Measurements from ENCODE around the gene CTNNBL1. TPM values are rescaled to one million over a fixed set of nuclear protein-coding genes. Genes with fewer than 3 reads are reported as not detected.
A peak's percentile ranks its signal among the peaks of the same experiment; 100 is the strongest.
"Not testable (repeated sequence)": the region's sequence is repeated elsewhere in the genome, so short reads cannot be mapped to it uniquely, and the experiment has no call there.

The CTNNBL1 gene, protein sequence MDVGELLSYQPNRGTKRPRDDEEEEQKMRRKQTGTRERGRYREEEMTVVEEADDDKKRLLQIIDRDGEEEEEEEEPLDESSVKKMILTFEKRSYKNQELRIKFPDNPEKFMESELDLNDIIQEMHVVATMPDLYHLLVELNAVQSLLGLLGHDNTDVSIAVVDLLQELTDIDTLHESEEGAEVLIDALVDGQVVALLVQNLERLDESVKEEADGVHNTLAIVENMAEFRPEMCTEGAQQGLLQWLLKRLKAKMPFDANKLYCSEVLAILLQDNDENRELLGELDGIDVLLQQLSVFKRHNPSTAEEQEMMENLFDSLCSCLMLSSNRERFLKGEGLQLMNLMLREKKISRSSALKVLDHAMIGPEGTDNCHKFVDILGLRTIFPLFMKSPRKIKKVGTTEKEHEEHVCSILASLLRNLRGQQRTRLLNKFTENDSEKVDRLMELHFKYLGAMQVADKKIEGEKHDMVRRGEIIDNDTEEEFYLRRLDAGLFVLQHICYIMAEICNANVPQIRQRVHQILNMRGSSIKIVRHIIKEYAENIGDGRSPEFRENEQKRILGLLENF
- 26.2 TPM for total RNA-seq (ENCODE audit: insufficient read depth, low replicate concordance)

DNA sequence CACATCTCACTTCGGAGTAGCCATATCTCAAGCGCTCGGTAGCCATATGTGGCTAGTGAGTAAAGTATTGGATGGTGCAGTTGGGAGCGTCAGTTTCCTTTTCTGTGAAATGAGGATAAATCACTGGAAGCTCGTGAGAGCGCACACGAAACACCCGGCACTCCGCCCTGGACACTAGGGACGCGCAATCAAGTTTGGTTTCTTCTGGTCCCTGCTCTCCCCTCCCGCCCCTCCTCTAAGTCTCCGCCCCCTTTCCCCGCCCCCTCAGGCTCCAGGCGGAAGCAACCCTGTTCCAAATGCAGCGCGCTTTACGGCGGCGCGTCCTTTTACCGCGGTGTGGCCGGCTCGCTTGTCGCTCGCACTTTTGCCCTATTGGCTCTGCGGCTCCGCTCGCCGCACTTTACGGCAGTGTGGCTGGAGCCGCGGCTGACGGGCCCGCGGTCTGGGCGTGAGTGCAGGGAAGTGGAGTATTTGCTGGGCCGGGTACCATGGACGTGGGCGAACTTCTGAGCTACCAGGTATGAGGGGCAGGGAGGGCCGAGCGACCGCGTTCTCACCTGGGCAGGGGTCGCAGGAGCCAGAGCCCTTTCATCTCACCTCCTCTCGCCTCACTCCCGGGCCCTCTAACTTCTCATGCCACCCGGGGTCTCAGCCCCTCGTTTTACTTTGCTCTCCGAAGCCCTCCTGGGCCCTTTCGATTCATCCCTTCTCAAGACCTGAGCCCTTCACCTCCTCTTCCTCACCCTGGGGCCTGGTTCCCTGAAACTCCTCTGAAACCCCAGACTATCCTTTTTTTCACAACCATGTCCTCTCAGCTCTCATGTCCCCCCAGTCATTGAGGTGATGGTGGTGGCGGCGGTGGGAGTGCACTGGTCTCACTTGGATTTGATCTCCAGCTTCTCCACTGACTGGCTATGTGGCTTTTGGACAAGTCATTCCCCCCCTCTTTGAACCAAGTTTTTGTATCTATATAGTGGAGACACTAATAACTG lies at the start of gene CTNNBL1:
CTNNBL1 (plus strand) TSS at position 396 of the 992 bp plus-strand sequence; CDS start at position 489, 93 bp downstream.
- peak; percentile 99 for DNase-seq (ENCODE audit: low spot score)

GRCh38 chr20:37644605-37645004 lies 49.2 kb upstream of the CTNNBL1 start:
- DNase-seq (ENCODE audit: low spot score): no peak

DNA sequence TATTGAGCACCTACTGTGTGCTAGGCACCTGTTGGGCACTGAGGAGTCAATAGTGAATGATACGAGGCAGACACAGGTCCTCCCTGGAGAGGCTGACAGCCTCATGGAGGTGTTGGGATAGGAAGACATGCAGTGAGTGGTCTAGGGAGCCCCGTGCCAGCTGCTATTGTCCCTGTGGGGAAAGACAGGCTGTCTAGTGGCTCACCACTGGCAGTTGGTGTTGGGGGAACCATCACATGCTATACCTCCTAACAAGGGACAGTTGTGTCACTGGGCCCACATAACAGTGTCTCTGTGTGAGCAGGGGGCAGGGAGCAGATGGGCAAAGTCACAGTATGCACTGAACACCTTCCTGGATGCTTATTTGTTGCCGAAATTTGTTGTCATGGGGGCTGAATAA lies 45.9 kb upstream of the CTNNBL1 start:
- no peak for DNase-seq (ENCODE audit: low spot score)

GRCh38 chr20:37649017-37649416 lies 44.8 kb upstream of the CTNNBL1 start:
- DNase-seq (ENCODE audit: low spot score): no peak

GRCh38 chr20:37649676-37650370 lies 44.0 kb upstream of the CTNNBL1 start:
- DNase-seq (ENCODE audit: low spot score): no peak

- no peak for DNase-seq (ENCODE audit: low spot score)
Measured at GRCh38 chr20:37650661-37651060, 43.2 kb upstream of the CTNNBL1 start.

GRCh38 chr20:37651932-37652331 lies 41.9 kb upstream of the CTNNBL1 start:
- DNase-seq (ENCODE audit: low spot score): no peak

GRCh38 chr20:37656945-37657344 lies 36.9 kb upstream of the CTNNBL1 start:
- DNase-seq (ENCODE audit: low spot score): no peak

GRCh38 chr20:37657924-37658804 lies 35.7 kb upstream of the CTNNBL1 start:
- no peak for DNase-seq (ENCODE audit: low spot score)

DNA sequence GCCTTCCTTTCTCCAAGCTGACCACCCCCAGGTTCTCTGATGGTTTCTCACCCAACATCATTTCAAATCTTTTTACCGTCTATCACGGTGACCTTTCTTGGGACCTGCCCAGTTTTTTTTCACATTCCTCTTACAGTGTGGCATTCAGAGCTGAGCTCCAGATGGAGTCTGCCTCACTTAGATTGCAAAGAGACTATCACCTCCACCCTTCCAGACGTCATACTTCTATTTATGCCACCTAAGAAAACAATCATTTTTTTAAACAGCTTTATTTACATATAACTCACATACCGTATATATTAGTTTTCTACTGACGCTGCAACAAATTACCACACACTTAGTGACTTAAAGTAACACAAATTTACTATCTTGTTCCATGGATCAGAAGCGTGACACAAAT lies 32.3 kb upstream of the CTNNBL1 start:
- no peak for DNase-seq (ENCODE audit: low spot score)

DNA sequence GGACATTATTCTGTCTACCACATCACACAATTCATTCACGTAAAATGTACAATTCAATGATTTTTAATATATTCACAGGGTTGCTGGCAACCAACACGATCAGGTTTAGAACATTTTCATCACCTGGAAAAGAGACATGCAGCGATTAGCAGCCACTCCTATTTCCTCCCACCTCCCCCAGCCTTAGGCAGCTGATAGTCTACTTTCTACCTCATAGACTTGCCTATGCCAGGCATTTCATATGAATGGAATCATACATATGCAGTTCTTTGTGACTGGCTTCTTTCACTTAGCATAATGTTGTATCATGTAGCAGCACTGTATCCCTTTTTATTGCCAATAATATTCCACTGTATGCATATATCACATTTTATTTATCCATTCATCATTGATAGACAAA lies 31.5 kb upstream of the CTNNBL1 start:
- DNase-seq (ENCODE audit: low spot score): no peak

GRCh38 chr20:37664595-37664994 lies 29.2 kb upstream of the CTNNBL1 start:
- DNase-seq (ENCODE audit: low spot score): not testable (repeated sequence)

GRCh38 chr20:37668166-37668565 lies 25.7 kb upstream of the CTNNBL1 start:
- DNase-seq (ENCODE audit: low spot score): no peak

DNA sequence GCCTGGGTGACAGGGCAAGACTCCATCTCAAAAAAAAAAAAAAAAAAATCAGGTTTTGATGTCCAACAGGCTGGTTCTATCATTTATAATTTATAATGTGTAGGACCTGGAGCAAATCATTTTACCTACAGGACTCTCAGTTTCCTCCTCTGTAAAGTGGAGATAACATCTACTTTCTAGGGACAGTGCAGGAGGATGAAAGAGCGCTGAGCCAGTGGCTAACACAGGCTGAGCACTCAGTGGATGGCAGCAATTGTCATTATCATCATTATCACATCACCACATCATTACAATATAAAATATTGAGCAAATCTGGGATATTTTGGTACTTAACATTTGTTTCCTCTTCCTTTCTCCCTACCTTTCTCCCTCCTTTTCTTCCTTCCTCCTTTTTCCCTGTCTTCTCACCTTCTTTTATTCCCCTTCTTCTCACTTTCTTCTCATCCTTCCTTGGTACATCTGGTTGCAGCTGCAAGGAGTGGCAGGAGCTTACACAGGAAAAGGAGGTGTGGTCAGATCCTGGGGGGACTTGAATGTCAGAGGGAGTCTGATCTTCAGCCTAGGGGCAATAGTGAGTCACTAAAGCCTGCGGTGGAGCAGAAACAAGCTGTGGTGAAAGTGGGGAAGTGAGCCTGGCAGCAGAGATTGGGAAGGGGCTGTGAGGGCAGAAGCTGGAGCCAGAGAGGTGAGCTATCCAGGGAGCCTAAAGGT lies 24.6 kb upstream of the CTNNBL1 start:
- DNase-seq (ENCODE audit: low spot score): no peak

DNA sequence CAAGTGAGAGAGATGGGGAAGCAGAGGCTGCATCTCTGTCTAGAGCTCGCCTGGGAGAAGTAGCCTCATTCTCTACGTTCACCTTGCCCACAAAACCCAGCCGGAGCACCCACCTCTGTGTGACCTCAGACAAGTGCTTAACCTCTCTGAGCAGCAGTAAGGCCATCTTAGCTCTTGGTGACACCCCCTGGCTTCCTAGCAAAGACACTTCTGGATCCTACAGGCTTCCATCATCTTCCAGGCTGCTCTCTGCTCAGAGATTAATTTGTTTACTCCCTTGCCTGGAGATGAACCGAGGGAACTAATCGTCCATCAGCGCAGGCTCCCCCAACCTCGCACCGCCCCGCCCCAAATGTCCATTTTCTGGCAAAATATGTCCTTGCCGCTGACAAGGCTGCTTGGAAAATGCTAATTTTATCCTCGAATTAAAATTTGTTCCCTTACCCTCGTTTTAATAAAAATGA lies 24.0 kb upstream of the CTNNBL1 start:
- DNase-seq (ENCODE audit: low spot score): no peak

GRCh38 chr20:37670351-37670791 lies 23.5 kb upstream of the CTNNBL1 start:
- no peak for DNase-seq (ENCODE audit: low spot score)

GRCh38 chr20:37672143-37672542 lies 21.7 kb upstream of the CTNNBL1 start:
- no peak for DNase-seq (ENCODE audit: low spot score)

DNA sequence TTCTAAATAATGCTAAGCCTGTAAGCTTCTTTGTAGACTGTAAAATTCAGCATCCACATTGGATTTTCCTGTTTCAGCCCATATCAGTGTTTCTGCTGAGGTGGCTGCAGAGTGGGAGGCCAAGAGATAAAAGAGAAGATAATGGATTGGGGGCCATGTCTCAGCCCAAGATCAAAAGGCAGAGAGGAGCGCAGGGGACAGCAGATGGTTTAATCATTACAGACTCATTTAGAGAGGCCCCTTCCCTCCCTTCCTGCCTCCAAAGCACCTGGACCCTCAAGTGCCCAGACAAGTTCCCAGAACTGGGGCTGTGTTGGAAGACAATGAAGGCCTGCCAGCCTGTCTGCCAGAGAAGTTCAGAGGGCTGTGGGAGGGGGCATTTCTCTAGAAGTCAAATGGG lies 20.4 kb upstream of the CTNNBL1 start:
- no peak for DNase-seq (ENCODE audit: low spot score)

- DNase-seq (ENCODE audit: low spot score): no peak
Measured at GRCh38 chr20:37676440-37676839, 17.4 kb upstream of the CTNNBL1 start.

Measured in umbilical cord (tissue), 2 donors.